Epithelial cell of proximal tubule (primary cell): ENCODE data around the gene DTX1. TPM values are rescaled to one million over a fixed set of nuclear protein-coding genes. Genes with fewer than 3 reads are reported as not detected.

Experiments used
- DNase-seq: peaks from one replicate; pipeline ENCODE4 v3.0.0-alpha.2; 2011; ENCODE audit warnings: low read depth
- H3K4me3 ChIP-seq: 2 replicates; pipeline ENCODE4 v1.5.1; 2011; ENCODE audit warnings: low read depth, mild to moderate bottlenecking, low read length
- total RNA-seq: library from RNA; depleted of rRNA; stranded (reverse); fragments of >200 nt; gene quantifications from 2 replicates; pipeline ENCODE4 v1.2.3, GENCODE V29; 2015
- TF ChIP-seq, protein P1 (sequence below): conservative IDR thresholded peaks from 2 replicates; pipeline ENCODE4 v1.5.1; 2012; ENCODE audit warnings: low read depth, mild to moderate bottlenecking, low read length

Gene DTX1
- total RNA-seq, 1 donor from 2014 or later = not detected

DNA sequence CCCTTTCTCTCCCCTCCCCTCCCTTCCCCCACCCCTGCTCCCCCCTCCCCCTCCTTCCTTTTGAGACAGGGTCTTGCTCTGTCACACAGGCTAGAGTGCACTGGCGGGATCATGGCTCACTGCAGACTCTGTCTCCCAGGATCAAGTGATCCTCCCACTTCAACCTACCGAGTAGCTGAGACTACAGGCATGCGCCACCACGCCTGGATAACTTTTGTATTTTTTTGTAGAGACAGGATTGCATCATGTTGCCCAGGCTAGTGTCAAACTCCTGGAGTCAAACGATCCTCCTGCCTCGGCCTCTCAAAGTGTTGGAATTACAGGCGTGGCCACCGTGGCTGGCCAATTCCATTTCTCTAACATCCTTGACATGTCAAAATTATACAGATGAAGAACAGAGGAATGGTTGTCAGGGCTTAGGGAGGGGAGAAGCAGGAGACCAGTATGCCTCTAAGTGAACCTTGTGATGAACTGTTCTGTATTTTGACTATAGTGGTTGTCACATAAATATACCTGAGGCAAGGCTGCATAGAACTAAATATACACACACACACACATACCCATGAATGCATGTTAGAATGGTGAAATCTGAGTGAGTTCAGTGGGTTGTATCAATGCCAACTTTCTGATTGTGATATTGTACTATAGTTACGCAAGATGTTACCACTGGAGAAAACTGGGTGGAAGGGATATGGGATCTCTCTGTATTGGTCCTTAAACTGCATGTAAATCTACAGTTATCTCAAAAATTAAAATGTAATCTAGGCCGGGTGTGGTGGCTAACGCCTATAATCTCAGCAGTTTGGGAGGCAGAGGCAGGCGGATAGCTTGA lies 89.4 kb downstream of the DTX1 start:
- peak; percentile 9 for DNase-seq
- TF ChIP-seq, protein P1, sequence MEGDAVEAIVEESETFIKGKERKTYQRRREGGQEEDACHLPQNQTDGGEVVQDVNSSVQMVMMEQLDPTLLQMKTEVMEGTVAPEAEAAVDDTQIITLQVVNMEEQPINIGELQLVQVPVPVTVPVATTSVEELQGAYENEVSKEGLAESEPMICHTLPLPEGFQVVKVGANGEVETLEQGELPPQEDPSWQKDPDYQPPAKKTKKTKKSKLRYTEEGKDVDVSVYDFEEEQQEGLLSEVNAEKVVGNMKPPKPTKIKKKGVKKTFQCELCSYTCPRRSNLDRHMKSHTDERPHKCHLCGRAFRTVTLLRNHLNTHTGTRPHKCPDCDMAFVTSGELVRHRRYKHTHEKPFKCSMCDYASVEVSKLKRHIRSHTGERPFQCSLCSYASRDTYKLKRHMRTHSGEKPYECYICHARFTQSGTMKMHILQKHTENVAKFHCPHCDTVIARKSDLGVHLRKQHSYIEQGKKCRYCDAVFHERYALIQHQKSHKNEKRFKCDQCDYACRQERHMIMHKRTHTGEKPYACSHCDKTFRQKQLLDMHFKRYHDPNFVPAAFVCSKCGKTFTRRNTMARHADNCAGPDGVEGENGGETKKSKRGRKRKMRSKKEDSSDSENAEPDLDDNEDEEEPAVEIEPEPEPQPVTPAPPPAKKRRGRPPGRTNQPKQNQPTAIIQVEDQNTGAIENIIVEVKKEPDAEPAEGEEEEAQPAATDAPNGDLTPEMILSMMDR = no peak
- H3K4me3 ChIP-seq = no peak overlapping the region

DNA sequence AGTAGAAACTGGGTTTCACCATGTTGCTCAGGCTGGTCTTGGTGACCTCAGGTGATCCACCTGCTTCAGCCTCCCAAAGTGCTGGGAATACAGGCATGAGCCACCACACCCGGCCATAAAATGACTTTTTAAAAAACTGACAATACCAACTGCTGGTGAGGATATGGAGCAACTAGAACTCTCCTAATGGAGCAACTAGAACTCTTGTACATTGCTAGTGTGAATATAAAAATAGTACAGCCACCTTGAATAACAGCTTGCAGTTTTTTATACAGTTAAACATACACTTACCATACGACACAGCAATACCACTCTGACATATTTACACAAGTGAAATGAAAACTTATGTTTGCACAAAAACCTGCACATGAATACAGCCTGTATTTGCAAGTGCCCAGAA lies 90.5 kb downstream of the DTX1 start:
- TF ChIP-seq, protein P1 = no peak
- DNase-seq = no peak
- H3K4me3 ChIP-seq = no peak overlapping the region

Other genes starting within 250 kb of the DTX1 start
- 2.2 and 6.3 TPM in 2 replicates for gene OAS1, start 149.8 kb upstream of the DTX1 start, total RNA-seq
- gene OAS3, start 118.3 kb upstream of the DTX1 start, total RNA-seq = 23.3 and 24.4 TPM in 2 replicates
- gene OAS2, start 78.2 kb upstream of the DTX1 start, total RNA-seq = 2.5 TPM in 1 of 2 replicates, not detected in the other
- gene RASAL1, start 79.0 kb downstream of the DTX1 start, total RNA-seq = 2.0 and 2.1 TPM in 2 replicates
- gene CFAP73, start 93.0 kb downstream of the DTX1 start, total RNA-seq = not detected in 2 replicates
- gene DDX54, start 128.7 kb downstream of the DTX1 start, total RNA-seq = 97.7 and 112 TPM in 2 replicates
- 26.6 and 37.1 TPM in 2 replicates for gene RITA1, start 129.0 kb downstream of the DTX1 start, total RNA-seq
- gene TPCN1, start 164.7 kb downstream of the DTX1 start, total RNA-seq = 16.9 and 32.0 TPM in 2 replicates